ENCODE measurements around the gene B3GLCT. TPM values are rescaled to one million over a fixed set of nuclear protein-coding genes. Genes with fewer than 3 reads are reported as not detected.

B3GLCT gene
- total and polyA plus RNA-seq, 2 donors (not counting 3 experiments of a cell fraction or from before 2014, with no cell fraction given): 5.2 to 14.6 TPM

DNA sequence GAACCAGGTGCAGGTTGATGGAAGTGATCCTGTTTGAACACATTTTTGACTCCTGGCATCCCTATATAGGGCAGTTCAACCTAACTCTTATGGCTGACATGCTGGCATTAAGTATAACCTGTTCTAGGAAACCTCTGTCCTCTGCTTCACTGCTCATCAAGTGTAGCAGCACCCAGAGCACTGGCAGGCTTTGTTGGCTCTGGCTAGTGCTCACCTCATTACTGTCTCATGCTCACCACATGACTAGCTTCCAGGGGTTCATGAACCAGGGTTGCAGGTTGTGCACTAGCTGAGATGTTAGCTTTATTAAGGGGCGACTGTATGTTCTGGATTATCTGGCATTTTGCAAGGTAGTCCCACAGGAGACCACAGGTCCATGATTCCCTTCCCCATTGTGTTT is 63.6 kb downstream of the B3GLCT start:
- Histone ChIP-seq H3K9ac (replicated peaks; ENCODE audit: extremely low read depth, insufficient read depth, low read length) (no peak overlapping the region), H3K79me2 (ENCODE audit: control insufficient read depth, insufficient read depth, low read length) (no peaks in the 10 kb centered on the region), H3K36me3 (ENCODE audit: control insufficient read depth in 2 of 2, extremely low read depth in 1 of 2, insufficient read depth in 2 of 2, low read length in 2 of 2) (no peaks in the 10 kb centered on the region), H3K4me2 (ENCODE audit: insufficient read depth, low read length) (no peak overlapping the region), H3K4me1 (ENCODE audit: control insufficient read depth, extremely low read depth, insufficient read depth, low read length) (no peaks in the 10 kb centered on the region), H3K4me3 (replicated peaks in 1 of 3; ENCODE audit: insufficient read depth in 1 of 3, low read depth in 1 of 3, low read length in 3 of 3) (no peak overlapping the region), H3K27me3 (ENCODE audit: control insufficient read depth in 2 of 2, insufficient read depth in 2 of 2, low read length in 2 of 2) (no peaks in the 10 kb centered on the region), H2AFZ (ENCODE audit: low read depth, low read length) (no peak overlapping the region), H3K27ac (ENCODE audit: insufficient read depth, low read depth, low read length) (no peak overlapping the region), H3K9me3 (replicated peaks; ENCODE audit: control insufficient read depth, insufficient read depth, low read length) (no peaks in the 10 kb centered on the region), H3K9me1 (replicated peaks; ENCODE audit: control insufficient read depth, extremely low read depth, insufficient read depth, low read length) (no peaks in the 10 kb centered on the region), H4K20me1 (replicated peaks; ENCODE audit: control insufficient read depth, extremely low read depth, insufficient read depth, low read length) (no peaks in the 10 kb centered on the region)
- POLR2A ChIA-PET: no interaction called here
- no peak for DNase-seq (ENCODE audit: low read depth, low spot score)
- TF ChIP-seq POLR2A (IDR thresholded peaks at IDR 0.05; ENCODE audit: low read depth, low read length) (no peak), POLR2AphosphoS5 (IDR thresholded peaks at IDR 0.05; ENCODE audit: insufficient read depth, low read depth, low read length) (no peak)
- CTCF ChIA-PET: interaction anchor here (0.6 kb wide), 1 partner anchor 436 kb away, joined by 3 read pairs; no protein-coding TSS in a partner anchor
- dilution Hi-C loops (cut with MboI; ENCODE audit: extremely low pct_ligation_motif_present, low sequenced_read_pairs): no loop called here
- intact Hi-C loops (cut with micrococcal nuclease): no loop called here
- BruUV-seq (replicated peaks): no TSS peak
- FAIRE-seq: no peak

DNA sequence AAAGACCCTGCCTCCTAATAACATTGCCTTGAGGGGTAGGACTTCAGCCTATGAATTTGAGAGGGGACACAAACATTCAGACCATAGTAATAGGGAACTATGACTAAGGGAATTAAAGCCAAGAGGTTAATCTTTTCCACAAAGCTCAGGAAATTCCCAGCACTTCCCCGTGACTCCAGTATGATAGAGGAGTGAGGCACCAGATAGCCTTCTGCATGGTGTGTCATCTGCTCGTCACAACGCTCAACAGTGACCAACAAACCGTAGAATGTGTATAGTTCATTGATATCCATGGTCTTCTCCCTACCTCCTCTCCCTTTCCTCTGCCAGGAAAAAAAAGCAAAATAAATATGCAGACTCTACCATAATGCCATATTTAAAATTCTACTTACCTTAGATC is 64.4 kb downstream of the B3GLCT start:
- H3K4me1 ChIP-seq (ENCODE audit: control insufficient read depth, extremely low read depth, insufficient read depth, low read length): no peaks in the 10 kb centered on the region
- no TSS peak for BruUV-seq (replicated peaks)
- no peak for DNase-seq (ENCODE audit: low read depth, low spot score)
- H3K9ac ChIP-seq (replicated peaks; ENCODE audit: extremely low read depth, insufficient read depth, low read length): no peak overlapping the region
- no peak overlapping the region for H3K4me3 ChIP-seq (replicated peaks in 1 of 3; ENCODE audit: insufficient read depth in 1 of 3, low read depth in 1 of 3, low read length in 3 of 3)
- TF ChIP-seq EZH2 (IDR thresholded peaks at IDR 0.05; ENCODE audit: borderline replicate concordance, low read depth, low read length, severe bottlenecking) (no peak), GATA2 (IDR thresholded peaks at IDR 0.05; ENCODE audit: insufficient read depth, insufficient read length, low read depth, low read length) (no peak), JUN (IDR thresholded peaks at IDR 0.05; ENCODE audit: borderline replicate concordance, insufficient read depth, insufficient read length, low read depth) (no peak), FOS (IDR thresholded peaks at IDR 0.05; ENCODE audit: borderline replicate concordance, insufficient read depth, low read length) (no peak), POLR2AphosphoS5 (IDR thresholded peaks at IDR 0.05; ENCODE audit: insufficient read depth, low read depth, low read length) (no peak), MYC (IDR thresholded peaks at IDR 0.05; ENCODE audit: low read depth, low read length) (no peak), POLR2A (IDR thresholded peaks at IDR 0.05; ENCODE audit: low read depth, low read length) (no peak)
- TF ChIP-seq, protein P1, sequence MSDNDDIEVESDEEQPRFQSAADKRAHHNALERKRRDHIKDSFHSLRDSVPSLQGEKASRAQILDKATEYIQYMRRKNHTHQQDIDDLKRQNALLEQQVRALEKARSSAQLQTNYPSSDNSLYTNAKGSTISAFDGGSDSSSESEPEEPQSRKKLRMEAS (IDR thresholded peaks at IDR 0.05; ENCODE audit: insufficient read depth, insufficient read length): no peak
- TF ChIP-seq, protein P2, sequence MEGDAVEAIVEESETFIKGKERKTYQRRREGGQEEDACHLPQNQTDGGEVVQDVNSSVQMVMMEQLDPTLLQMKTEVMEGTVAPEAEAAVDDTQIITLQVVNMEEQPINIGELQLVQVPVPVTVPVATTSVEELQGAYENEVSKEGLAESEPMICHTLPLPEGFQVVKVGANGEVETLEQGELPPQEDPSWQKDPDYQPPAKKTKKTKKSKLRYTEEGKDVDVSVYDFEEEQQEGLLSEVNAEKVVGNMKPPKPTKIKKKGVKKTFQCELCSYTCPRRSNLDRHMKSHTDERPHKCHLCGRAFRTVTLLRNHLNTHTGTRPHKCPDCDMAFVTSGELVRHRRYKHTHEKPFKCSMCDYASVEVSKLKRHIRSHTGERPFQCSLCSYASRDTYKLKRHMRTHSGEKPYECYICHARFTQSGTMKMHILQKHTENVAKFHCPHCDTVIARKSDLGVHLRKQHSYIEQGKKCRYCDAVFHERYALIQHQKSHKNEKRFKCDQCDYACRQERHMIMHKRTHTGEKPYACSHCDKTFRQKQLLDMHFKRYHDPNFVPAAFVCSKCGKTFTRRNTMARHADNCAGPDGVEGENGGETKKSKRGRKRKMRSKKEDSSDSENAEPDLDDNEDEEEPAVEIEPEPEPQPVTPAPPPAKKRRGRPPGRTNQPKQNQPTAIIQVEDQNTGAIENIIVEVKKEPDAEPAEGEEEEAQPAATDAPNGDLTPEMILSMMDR (IDR thresholded peaks at IDR 0.05; ENCODE audit: extremely low read depth in 1 of 2, insufficient read depth in 1 of 2, low read depth in 1 of 2, low read length in 2 of 2): no peak
- no peaks in the 10 kb centered on the region for H3K27me3 ChIP-seq (ENCODE audit: control insufficient read depth in 2 of 2, insufficient read depth in 2 of 2, low read length in 2 of 2)
- H3K36me3 ChIP-seq (ENCODE audit: control insufficient read depth in 2 of 2, extremely low read depth in 1 of 2, insufficient read depth in 2 of 2, low read length in 2 of 2): no peaks in the 10 kb centered on the region
- POLR2A ChIA-PET: no interaction called here
- H3K79me2 ChIP-seq (ENCODE audit: control insufficient read depth, insufficient read depth, low read length): no peaks in the 10 kb centered on the region
- intact Hi-C loops (cut with micrococcal nuclease): no loop called here
- CTCF ChIA-PET: no interaction called here
- H3K9me1 ChIP-seq (replicated peaks; ENCODE audit: control insufficient read depth, extremely low read depth, insufficient read depth, low read length): no peaks in the 10 kb centered on the region
- no peaks in the 10 kb centered on the region for H4K20me1 ChIP-seq (replicated peaks; ENCODE audit: control insufficient read depth, extremely low read depth, insufficient read depth, low read length)
- H3K27ac ChIP-seq (ENCODE audit: insufficient read depth, low read depth, low read length): no peak overlapping the region
- H3K4me2 ChIP-seq (ENCODE audit: insufficient read depth, low read length): no peak overlapping the region
- no peaks in the 10 kb centered on the region for H3K9me3 ChIP-seq (replicated peaks; ENCODE audit: control insufficient read depth, insufficient read depth, low read length)
- no peak for FAIRE-seq
- dilution Hi-C loops (cut with MboI; ENCODE audit: extremely low pct_ligation_motif_present, low sequenced_read_pairs): no loop called here
- no peak overlapping the region for H2AFZ ChIP-seq (ENCODE audit: low read depth, low read length)

Data from endothelial cell of umbilical vein (primary cell).